Raji (cell line): Measurements from ENCODE around the gene ELP4.

Experiments
- POLR2A ChIP-seq: IDR thresholded peaks from 2 replicates; pipeline ENCODE4 v1.6.1; 2011; ENCODE audit warnings: low read depth, low read length, control low read depth; ENCODE audit not compliant: insufficient read depth

The ELP4 gene

DNA sequence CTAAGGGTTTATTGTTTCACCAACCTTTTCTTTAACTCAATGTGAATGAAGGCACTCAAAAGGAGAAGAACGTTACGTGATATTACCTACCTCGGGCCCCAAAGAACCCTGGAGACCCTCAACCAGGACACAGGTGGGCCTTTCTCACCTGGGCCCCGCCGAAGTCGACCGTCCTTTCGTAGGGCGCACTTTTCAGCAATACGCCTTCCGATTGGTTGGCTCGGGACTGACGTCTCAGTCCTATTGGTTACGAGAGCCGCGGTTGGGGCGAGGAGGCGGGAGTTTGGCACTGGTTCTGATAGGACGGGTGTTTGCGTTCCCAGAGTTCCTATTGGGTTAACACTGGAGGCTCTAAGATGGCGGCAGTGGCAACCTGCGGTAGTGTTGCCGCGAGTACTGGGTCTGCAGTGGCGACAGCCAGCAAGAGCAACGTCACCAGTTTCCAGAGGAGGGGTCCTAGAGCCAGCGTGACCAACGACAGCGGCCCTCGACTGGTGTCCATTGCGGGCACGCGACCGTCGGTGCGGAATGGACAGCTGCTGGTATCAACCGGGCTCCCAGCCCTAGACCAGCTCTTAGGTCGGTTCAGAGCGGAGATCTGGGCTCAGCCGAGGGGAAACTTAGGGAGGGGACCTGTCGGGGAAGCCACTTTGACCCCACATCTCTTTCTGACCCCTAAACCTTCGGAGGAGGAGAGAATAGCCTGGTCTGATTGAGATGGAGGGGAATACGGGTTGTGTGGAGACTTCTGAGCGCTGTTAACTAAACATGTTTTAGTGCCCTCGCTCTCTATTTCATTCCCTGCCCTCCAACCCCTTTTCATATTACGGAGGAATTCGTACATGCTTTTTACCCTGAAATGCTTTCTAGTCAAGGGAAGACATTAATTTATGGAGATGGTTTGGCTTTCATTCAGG lies at the start of gene ELP4, which contains the start of gene IMMP1L:
TSS of gene ELP4 (plus strand) at position 339 of the 917 bp plus-strand sequence. CDS start at position 357, 18 bp downstream.
TSS of gene IMMP1L (minus strand) at position 194 of the 917 bp plus-strand sequence. CDS start 46,346 bp downstream, outside the sequence.
- peak; percentile 96 for TF ChIP-seq POLR2A

- no peak for TF ChIP-seq POLR2A
Observed at GRCh38 chr11:31464436-31464835, 45.1 kb upstream of the ELP4 start.

- TF ChIP-seq POLR2A, result no peak
Observed at GRCh38 chr11:31474083-31474482, 35.5 kb upstream of the ELP4 start.

DNA sequence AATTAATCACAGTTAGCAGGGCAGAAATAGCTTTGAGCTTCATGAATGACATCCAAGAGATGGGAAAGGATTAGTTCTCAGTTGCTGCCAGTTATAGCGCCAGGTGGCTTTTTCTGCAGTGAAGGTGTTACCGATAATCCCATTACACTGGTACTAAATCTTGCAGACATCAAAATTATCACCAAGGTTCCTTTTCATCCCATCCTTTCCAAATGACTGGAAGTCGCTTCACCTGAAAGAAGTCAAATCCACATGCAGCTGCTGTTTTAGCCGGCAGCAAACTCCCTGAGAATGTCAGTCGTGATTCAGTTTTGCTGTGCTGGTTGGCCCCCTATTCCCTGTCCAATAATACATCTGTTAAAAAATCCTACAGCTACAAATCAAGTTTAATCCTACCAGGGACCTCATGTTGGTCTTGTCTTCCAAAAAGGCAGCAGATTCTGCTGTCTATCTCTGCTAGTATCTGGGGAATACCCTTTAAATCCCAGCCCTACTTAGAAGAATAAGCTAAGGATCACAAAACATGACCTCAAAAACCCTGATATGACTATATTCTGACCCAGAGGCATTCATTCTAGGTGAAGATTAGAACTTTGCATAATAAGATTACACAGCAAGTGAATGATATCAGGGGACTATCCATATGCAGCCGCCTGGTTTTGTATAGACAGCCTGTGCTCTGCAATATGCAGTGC lies 31.9 kb upstream of the ELP4 start:
- TF ChIP-seq POLR2A, result no peak

DNA sequence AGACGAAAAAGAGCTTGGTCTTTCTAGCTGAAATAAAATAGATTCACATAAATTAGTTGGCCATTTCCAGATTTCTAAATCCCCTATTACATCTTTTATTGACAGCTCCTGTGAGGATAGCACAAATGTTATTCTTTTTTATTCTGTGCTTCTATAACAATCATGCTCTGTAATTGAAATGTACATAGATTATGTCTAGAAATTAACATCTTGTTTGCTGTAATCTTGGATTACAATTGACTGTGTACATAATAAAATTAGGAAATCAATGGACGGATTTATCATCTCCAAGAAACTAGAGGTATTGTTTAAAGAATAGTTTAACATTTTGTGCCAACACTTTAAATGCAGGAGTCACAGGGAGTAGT lies 31.4 kb upstream of the ELP4 start:
- TF ChIP-seq POLR2A, result no peak

- TF ChIP-seq POLR2A, result no peak
Observed at GRCh38 chr11:31479066-31479465, 30.5 kb upstream of the ELP4 start.

DNA sequence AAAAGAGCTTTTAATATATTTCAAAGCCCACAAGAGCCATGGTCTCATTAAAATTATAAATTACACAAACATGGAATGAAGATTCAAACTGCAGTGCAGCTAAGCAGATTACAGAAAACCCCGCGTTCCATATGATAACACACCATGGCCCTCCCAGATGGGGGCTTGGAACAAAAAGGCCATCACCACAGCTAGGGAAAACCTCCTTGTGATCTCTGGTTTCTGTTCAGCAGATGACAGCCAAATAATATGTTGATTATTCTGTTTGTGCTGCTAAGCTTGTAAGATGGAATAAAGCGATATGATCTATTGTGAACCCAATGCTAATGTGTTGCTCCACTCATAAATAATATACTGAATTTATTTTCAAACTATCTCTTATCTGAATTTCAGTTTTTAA lies 28.6 kb upstream of the ELP4 start:
- TF ChIP-seq POLR2A, result no peak

- no peak for TF ChIP-seq POLR2A
Observed at GRCh38 chr11:31484497-31484896, 25.1 kb upstream of the ELP4 start.

GRCh38 chr11:31487848-31488247 lies 21.7 kb upstream of the ELP4 start:
- no peak for TF ChIP-seq POLR2A

- TF ChIP-seq POLR2A, result no peak
Observed at GRCh38 chr11:31492320-31492913, 17.1 kb upstream of the ELP4 start.

- TF ChIP-seq POLR2A, result no peak
Observed at GRCh38 chr11:31493235-31493634, 16.3 kb upstream of the ELP4 start.

DNA sequence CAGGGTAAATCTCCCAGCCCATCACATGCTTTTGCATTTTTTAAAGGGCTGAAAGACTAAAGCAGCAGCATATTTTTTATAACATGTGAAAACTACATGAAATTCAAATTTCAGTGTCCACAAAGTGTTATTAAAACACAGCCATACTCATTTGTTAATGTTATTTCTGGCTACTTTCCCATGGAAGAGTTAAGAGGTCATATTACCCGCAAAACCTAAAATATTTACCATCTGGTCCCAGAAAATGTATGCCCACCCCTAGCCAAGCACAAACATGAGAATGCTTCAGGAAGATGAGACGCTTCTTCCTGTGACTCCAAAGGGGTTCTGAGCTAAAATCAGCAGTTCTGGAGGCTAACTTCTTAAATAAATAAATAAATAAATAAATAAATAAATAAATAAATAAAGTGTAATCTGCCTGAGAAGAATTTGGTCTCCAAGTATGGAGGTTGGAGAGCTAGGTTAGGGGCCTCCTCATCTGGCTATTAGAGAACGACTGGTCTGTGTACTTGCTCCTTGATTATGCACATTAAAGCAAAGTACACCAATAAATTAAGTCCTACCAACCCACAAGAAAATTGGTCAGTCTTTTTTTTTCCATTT lies 9.9 kb upstream of the ELP4 start:
- TF ChIP-seq POLR2A, result no peak

GRCh38 chr11:31500560-31500959 lies 9.0 kb upstream of the ELP4 start:
- TF ChIP-seq POLR2A, result no peak

DNA sequence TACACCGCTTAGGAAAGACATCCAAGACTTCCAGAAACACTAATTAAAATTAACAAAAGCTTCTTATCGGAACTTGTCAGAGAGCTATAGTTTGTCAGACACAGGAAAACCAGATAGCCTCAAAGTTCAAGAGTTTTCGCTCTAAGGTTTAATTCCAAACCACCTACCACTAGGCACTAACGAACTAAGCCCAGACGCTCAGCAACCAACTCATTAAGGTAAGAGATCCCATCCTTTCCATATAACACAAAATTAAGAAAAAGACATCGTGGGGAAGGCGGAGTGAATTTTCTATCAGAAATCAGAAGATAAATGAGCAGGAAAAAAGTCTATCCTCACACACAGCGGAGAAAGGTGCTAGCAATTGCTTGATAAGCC lies 527 bp upstream of the ELP4 start:
- TF ChIP-seq POLR2A, result no peak

DNA sequence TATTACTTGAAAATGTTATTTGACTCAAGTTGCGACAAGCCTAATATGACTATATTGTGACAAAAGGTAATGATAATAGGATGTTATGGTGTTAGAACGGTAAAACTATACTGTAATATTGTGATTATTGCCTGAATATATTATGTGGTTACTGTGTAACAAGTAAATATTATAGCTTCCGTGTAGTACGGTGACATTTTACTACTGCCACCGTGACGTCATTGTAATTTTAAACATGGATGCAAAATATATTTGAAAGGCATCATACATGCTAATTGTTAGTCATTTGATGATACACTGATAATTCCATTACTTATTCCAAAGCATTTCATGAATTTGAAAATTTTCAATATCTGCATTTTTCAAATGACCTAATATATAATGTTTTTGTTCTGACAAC lies 2.5 kb downstream of the ELP4 start:
- no peak for TF ChIP-seq POLR2A
